Colonic mucosa (tissue), 4 donors: Measurements from ENCODE around the gene PNMA8A. TPM values are rescaled to one million over a fixed set of nuclear protein-coding genes. Genes with fewer than 3 reads are reported as not detected.

ENCODE experiments used
- DNase-seq: peaks from one replicate; pipeline ENCODE4 v3.0.0-alpha.2; 2020
- H3K27ac ChIP-seq: fragments of 200-600 bp; one replicate; pipeline ENCODE4 v1.8.0; 2021
- H3K27me3 ChIP-seq: fragments of 200-600 bp; one replicate; pipeline ENCODE4 v1.8.0; 2021
- H3K36me3 ChIP-seq: fragments of 200-600 bp; one replicate; pipeline ENCODE4 v1.8.0; 2021
- H3K4me1 ChIP-seq: fragments of 200-600 bp; one replicate; pipeline ENCODE4 v1.8.0; 2021; ENCODE audit warnings: mild to moderate bottlenecking
- H3K4me3 ChIP-seq: fragments of 200-600 bp; one replicate; pipeline ENCODE4 v1.8.0; 2021
- H3K9ac ChIP-seq, 2 donors: one replicate each; pipeline ENCODE4 v1.7.0; 2013; ENCODE audit warnings: control low read depth in 2 of 2, low read depth in 2 of 2, low read length in 2 of 2
- H3K9me3 ChIP-seq: fragments of 200-600 bp; one replicate; pipeline ENCODE4 v1.8.0; 2021
- CTCF ChIP-seq: fragments of 200-600 bp; IDR thresholded peaks from one replicate; pipeline ENCODE4 v1.8.0; 2022; ENCODE audit warnings: antibody characterized with exemption, mild to moderate bottlenecking
- intact Hi-C: fragments of 100-400 bp; cut with DNase I; formaldehyde crosslinking; loops from one replicate; pipeline ENCODE4 v1.14.1; 2022
- total RNA-seq, 2 donors: library from RNA; stranded (reverse); fragmentation: NEBNext Ultra II Directional in 1 of 2; extraction: Animal tissue kit (Norgen Biotek cat#: 25700) in 1 of 2; gene quantifications; one replicate each; pipeline ENCODE4 v1.2.1, GENCODE V29; 2021
- donor health status: healthy.
- donor health status: DM: no; HTN: no; CAD: no.
- donor health status: DM: no; HTN: no; CAD: no.

PNMA8A gene
- total RNA-seq, 2 donors from 2014 or later, result 0.35 to 1.2 TPM

- intact Hi-C loops, result no loop called here
- no peak for DNase-seq
- H3K27ac ChIP-seq, result no peak overlapping the region
- no peak for TF ChIP-seq CTCF
- H3K4me1 ChIP-seq, result no peaks in the 10 kb centered on the region
- H3K9me3 ChIP-seq, result no peaks in the 10 kb centered on the region
- no peak overlapping the region for H3K4me3 ChIP-seq
- no peaks in the 10 kb centered on the region for H3K36me3 ChIP-seq
- no peaks in the 10 kb centered on the region for H3K27me3 ChIP-seq
- H3K9ac ChIP-seq, result no peak overlapping the region
Observed at GRCh38 chr19:46463516-46463915, 7.8 kb downstream of the PNMA8A start.

- no peaks in the 10 kb centered on the region for H3K9me3 ChIP-seq
- no peak for TF ChIP-seq CTCF
- no peaks in the 10 kb centered on the region for H3K36me3 ChIP-seq
- H3K27ac ChIP-seq, result no peak overlapping the region
- DNase-seq, result no peak
- H3K9ac ChIP-seq, result no peak overlapping the region
- H3K4me3 ChIP-seq, result no peak overlapping the region
- H3K4me1 ChIP-seq, result no peaks in the 10 kb centered on the region
- intact Hi-C loops, result no loop called here
- H3K27me3 ChIP-seq, result no peaks in the 10 kb centered on the region
Observed at GRCh38 chr19:46461537-46461936, 9.8 kb downstream of the PNMA8A start.

- no peaks in the 10 kb centered on the region for H3K9me3 ChIP-seq
- H3K9ac ChIP-seq, result no peak overlapping the region
- H3K4me1 ChIP-seq, result no peaks in the 10 kb centered on the region
- H3K27me3 ChIP-seq, result no peaks in the 10 kb centered on the region
- intact Hi-C loops, result no loop called here
- H3K4me3 ChIP-seq, result no peak overlapping the region
- no peak overlapping the region for H3K27ac ChIP-seq
- no peak for TF ChIP-seq CTCF
- H3K36me3 ChIP-seq, result no peaks in the 10 kb centered on the region
- DNase-seq, result no peak
Observed at GRCh38 chr19:46460981-46461380, 10.4 kb downstream of the PNMA8A start.

- no peaks in the 10 kb centered on the region for H3K9me3 ChIP-seq
- no peak for DNase-seq
Observed at GRCh38 chr19:46460055-46460454, 11.3 kb downstream of the PNMA8A start.

GRCh38 chr19:46456930-46457329, 14.4 kb downstream of the PNMA8A start:
- no peak for TF ChIP-seq CTCF
- Histone ChIP-seq H3K9ac (no peak overlapping the region), H3K4me1 (no peaks in the 10 kb centered on the region), H3K27me3 (no peaks in the 10 kb centered on the region), H3K27ac (no peak overlapping the region), H3K36me3 (no peaks in the 10 kb centered on the region), H3K4me3 (no peak overlapping the region), H3K9me3 (no peaks in the 10 kb centered on the region)
- intact Hi-C loops, result no loop called here
- no peak for DNase-seq

More at GRCh38 chr19:46460055-46460454, 11.3 kb downstream of the PNMA8A start:
- H3K9ac ChIP-seq, result no peak overlapping the region
- intact Hi-C loops, result no loop called here
- H3K27me3 ChIP-seq, result no peaks in the 10 kb centered on the region
- no peaks in the 10 kb centered on the region for H3K36me3 ChIP-seq
- no peak for TF ChIP-seq CTCF
- no peak overlapping the region for H3K4me3 ChIP-seq
- no peak overlapping the region for H3K27ac ChIP-seq
- no peaks in the 10 kb centered on the region for H3K4me1 ChIP-seq

- TF ChIP-seq CTCF, result no peak
- H3K4me1 ChIP-seq, result no peaks in the 10 kb centered on the region
- H3K27me3 ChIP-seq, result no peaks in the 10 kb centered on the region
- H3K9ac ChIP-seq, result no peak overlapping the region
- DNase-seq, result no peak
- H3K36me3 ChIP-seq, result no peaks in the 10 kb centered on the region
- intact Hi-C loops, result no loop called here
- no peak overlapping the region for H3K27ac ChIP-seq
- no peaks in the 10 kb centered on the region for H3K9me3 ChIP-seq
- H3K4me3 ChIP-seq, result no peak overlapping the region
Observed at GRCh38 chr19:46454244-46454643, 17.1 kb downstream of the PNMA8A start.
